Dermis microvascular lymphatic vessel endothelial cell (primary cell): ENCODE measurements around the gene ZNF789. TPM values are rescaled to one million over a fixed set of nuclear protein-coding genes. Genes with fewer than 3 reads are reported as not detected.
"Not testable (repeated sequence)": the region's sequence is repeated elsewhere in the genome, so short reads cannot be mapped to it uniquely, and the experiment has no call there.

Source experiments
- DNase-seq, 2 donors: peaks; one replicate each; pipeline versions ENCODE4 v3.0.0 to v3.0.0-alpha.2; 2010; ENCODE audit warnings: low read depth in 2 of 2
- total RNA-seq: library from RNA; depleted of rRNA; stranded (reverse); fragments of >200 nt; gene quantifications from 2 replicates; pipeline ENCODE4 v1.2.1, GENCODE V29; 2014

The ZNF789 gene
- total RNA-seq = 4.3 and 4.7 TPM in 2 replicates

- DNase-seq = peak; percentile 91 to 98
These were observed at the start of gene ZNF789 for GRCh38 chr7:99472561-99473314. ZNF789 (plus strand) TSS chr7:99472890; CDS start chr7:99476457, 3,567 bp downstream.

GRCh38 chr7:99424932-99425730, 47.6 kb upstream of the ZNF789 start:
- DNase-seq = no peak

DNA sequence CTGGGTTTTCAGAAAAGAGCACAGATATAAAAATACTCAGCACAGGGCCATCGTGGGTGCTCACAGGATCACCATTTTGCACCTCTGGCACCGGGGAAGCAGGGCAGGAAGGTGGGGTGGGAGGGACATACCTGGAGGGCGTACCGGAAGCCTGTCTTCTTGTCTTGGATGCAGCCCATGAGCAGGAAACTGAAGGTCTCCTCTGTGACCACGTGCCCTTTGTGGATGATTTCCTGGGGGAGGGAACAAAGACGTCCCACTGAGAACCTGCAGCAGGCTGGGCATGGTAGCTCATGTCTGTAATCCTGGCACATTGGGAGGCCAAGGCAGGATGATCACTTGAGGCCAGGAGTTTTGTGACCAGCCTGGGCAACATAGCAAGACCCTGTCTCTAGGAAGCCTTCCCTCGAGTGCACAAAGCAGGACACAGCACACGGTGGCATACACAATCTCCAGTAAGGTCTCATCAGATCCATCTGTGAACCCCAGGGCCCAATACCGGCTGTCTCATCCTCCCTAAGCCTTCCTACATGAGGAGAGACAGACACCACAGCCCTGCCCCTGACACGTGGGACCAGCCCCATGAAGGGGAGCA, 43.6 kb upstream of the ZNF789 start:
- DNase-seq = no peak

DNA sequence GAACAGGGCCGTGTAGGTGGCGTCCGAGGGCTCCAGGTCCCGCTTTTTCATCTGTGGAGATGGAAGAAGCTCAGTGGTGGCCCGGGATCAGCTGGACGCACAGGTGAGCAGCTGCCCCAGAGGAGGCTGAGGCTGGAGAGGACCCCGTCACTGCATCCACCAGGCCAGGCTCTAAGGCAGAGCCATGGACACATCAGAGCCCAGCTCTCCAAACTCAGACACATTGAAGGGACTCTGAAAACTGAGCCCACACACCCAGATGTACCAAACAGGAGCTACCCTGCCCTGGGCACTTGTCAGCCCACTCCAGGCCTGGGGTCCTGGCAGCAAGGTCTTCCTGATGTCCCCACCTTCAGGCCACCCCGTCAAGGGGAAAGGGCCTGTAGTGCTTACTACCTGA, 42.9 kb upstream of the ZNF789 start:
- no peak for DNase-seq

GRCh38 chr7:99431756-99432540, 40.7 kb upstream of the ZNF789 start:
- DNase-seq = not testable (repeated sequence)

DNA sequence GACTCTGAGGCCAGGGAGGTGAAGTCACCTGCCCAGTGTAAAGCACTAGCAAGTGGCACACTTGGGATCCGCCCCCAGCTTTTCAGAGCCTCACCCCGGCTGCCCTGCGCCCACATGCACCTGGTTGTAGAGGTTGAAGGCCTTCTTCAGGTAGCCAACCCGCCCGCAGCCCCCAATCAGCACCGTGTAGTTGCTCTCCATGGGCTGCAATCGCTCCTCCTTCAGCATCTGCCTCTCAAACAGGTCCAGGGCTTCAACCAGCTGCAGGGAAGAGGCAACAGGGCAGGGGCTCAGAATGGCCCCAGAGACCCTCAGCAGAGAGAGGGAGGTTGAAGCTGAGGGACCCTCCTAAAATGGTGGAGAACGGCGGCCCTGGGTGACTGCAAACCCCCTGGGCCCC, 39.5 kb upstream of the ZNF789 start:
- no peak for DNase-seq

- no peak for DNase-seq
These were observed 34.6 kb upstream of the ZNF789 start for GRCh38 chr7:99437946-99438572.

- peak; percentile 89 to 94 for DNase-seq
These were observed 33.9 kb upstream of the ZNF789 start, which contains the start of the genes CPSF4 and PTCD1 for GRCh38 chr7:99438573-99439480. CPSF4 (plus strand) TSS chr7:99438943; CDS start chr7:99439083, 140 bp downstream. PTCD1 (minus strand) TSS chr7:99438798; CDS start chr7:99435242, 3,556 bp downstream.

DNA sequence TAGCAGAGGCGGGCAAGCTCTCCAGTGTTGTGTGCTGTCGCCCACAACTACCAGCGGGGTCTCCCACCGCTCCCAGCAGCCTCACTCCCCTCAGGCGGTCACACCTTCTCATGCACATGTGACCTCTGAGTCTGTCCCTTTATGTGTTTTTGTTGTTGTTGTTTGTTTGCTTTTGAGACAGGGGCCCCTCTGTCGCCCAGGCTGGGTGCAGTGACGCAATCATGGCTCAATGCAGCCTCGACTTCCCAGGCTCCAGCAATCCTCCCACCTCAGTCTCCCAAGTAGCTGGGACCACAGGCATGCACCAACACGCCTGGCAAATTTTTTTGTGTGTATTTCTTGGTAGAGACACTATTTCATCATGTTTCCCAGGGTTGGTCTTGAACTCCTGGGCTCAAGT, 32.5 kb upstream of the ZNF789 start:
- DNase-seq = no peak

GRCh38 chr7:99446096-99446495, 26.6 kb upstream of the ZNF789 start:
- DNase-seq = no peak

DNA sequence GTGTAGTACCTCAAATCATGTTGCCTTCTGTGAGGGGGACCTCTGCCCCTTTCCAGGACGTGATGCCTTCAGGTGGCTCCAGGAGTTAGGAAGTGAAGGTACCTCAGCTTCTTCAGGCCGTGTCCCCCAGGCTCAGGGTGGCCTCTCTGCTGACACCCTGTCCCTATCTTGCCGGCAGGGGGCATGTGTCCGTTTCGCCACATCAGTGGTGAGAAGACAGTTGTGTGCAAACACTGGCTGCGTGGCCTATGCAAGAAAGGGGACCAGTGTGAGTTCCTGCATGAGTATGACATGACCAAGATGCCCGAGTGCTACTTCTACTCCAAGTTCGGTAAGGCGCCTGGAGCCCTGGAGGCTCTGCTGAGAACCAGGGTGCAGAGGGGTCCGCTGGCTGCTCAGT, 24.7 kb upstream of the ZNF789 start:
- DNase-seq = no peak

DNA sequence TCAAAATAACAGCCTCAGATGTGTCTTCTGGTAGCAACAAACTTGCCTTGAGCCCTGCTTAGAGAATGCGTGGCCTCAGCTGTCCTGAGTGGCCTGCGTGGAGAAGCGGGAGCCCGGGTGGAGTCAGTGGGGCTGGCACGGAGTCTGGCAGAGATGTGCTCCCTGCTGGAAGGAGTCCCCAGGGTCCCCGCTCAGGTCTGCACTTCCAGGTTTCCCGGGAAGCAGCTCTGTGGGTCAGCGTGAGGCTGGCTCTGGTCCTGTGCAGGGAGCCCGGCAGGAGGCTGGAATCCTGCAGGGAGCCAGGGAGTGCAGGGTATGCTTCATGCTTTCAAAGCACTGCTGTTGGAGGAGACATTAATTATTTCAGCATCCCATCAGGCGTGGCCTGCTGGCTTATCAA, 23.8 kb upstream of the ZNF789 start:
- DNase-seq = no peak

DNA sequence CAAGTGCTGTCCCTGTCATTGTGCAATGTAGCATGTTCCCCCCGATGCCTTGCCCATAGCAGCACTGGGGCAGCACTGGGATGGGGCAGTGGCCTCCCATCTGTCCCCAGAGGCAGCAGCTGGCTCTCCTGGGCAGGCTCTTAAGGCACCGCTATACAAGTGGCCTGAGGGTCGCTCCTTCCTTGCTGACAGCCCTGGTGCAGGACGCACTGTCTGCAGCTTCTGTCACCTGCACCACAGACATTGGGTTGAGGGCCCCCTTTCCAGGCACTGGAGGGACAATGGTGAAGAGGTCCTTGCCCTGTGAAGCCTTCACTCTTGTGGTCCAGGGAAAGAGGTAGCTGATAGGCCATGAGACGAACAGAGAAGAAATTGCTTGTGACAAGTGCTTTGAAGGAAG, 23.4 kb upstream of the ZNF789 start:
- DNase-seq = no peak

- no peak for DNase-seq
These were observed 20.8 kb upstream of the ZNF789 start for GRCh38 chr7:99451936-99452335.

DNA sequence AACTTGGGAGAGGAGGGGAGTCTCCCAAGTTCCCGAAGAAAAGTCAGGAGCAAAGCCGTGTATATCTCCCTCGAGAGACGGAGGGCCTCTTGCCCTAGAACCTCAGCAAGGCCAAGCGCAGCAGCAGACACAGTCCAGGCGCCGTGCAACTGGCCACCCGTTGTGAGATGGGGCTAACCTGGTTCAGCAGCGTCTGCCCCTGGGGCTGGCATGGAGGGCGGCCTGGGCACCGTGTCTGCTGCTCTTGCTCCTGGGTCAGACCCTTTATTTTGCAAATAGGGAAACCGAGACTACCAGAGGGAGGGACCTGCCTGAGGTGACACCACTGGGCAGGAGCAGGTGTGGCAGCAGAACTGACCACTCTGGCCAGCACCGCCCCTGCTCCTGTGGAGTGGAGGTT, 20.1 kb upstream of the ZNF789 start:
- DNase-seq = no peak

- DNase-seq = no peak
These were observed 19.6 kb upstream of the ZNF789 start for GRCh38 chr7:99453105-99453504.

DNA sequence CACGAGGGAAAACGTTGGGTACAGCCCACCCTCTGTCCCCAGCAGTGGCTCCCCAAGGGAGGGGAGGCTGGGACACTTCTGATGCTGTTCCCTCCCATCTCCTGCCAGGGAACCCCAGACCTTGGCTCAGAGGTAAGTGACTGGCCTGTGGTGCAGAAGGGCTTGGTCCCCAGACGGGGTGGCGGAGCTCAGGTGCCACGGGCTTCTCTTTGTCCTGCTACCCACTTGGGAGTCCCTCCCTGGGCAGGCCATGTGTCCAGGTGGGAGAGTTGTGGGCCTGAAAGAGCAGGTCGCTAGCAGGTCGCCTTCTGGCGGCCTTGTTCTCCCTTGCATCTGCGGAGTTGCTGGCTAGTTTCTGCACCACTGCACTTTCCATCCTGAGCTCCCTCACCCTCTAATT, 16.8 kb upstream of the ZNF789 start:
- no peak for DNase-seq

- no peak for DNase-seq
These were observed 16.4 kb upstream of the ZNF789 start for GRCh38 chr7:99456288-99456687.

DNA sequence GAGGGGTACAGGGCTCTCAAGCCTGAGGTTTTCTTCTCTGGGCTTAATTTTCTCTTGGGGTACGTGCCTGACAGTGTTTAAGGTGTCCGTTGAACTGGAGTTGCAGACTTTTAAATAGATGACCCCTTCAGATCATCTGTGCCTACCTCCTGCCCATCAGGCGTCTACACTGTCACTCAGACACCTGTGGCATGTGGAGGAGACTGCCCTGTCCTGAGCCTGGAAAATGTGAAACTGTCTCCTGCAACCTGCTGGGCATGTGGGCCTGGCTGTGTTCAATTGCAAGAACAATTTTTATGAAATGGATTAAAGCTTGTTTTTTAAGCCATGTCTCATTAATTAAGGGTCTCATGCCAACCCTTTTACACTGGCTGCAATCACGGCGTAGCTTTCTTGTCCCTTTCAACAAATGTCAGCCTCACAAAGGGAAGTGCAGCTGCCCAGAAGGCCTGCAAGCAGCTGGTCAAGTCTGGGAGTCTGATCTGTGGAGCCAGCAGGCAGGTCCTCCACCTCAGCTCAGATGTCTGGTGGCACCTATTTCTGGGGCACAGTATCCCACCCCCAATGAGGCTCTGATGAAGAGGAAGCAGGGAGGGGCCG, 15.5 kb upstream of the ZNF789 start:
- no peak for DNase-seq
